Naive B cell (primary cell): ENCODE results near the gene ATOSA. TPM values are rescaled to one million over a fixed set of nuclear protein-coding genes. Genes with fewer than 3 reads are reported as not detected.

ENCODE experiments used
- ATAC-seq, 2 donors: fragments of 150-1000 bp; cut with Tn5 transposase; 2 replicates each; pipeline ENCODE4 v1.10.0; 2021; ENCODE audit warnings: low read depth in 2 of 2, mild to moderate bottlenecking in 2 of 2, moderate library complexity in 2 of 2
- DNase-seq: peaks from one replicate; pipeline ENCODE4 v3.0.0; 2022
- H3K27ac Mint-ChIP-seq, 6 donors: one replicate each; pipeline ENCODE4 v1.8.0; 2020 to 2022; ENCODE audit warnings: mild to moderate bottlenecking in 6 of 6, mixed read lengths in 6 of 6, moderate library complexity in 5 of 6, inconsistent platforms in 2 of 6
- H3K27me3 Mint-ChIP-seq, 3 donors: one replicate each; pipeline ENCODE4 v1.8.0; 2021 to 2022; ENCODE audit warnings: mixed read lengths in 3 of 3, mild to moderate bottlenecking in 1 of 3
- H3K36me3 Mint-ChIP-seq, 2 donors: one replicate each; pipeline ENCODE4 v1.8.0; 2020 to 2022; ENCODE audit warnings: mixed read lengths in 2 of 2, inconsistent platforms in 1 of 2, mild to moderate bottlenecking in 1 of 2
- H3K4me1 Mint-ChIP-seq, 3 donors: one replicate each; pipeline ENCODE4 v1.8.0; 2020 to 2022; ENCODE audit warnings: mixed read lengths in 3 of 3, inconsistent platforms in 1 of 3, mild to moderate bottlenecking in 1 of 3, moderate library complexity in 1 of 3
- H3K4me3 Mint-ChIP-seq, 8 donors: one replicate each; pipeline ENCODE4 v1.8.0; 2020 to 2022; ENCODE audit warnings: mild to moderate bottlenecking in 8 of 8, mixed read lengths in 8 of 8, moderate library complexity in 8 of 8, inconsistent platforms in 2 of 8
- H3K9me3 Mint-ChIP-seq, 7 donors: one replicate each; pipeline ENCODE4 v1.8.0; 2020 to 2022; ENCODE audit warnings: mixed read lengths in 7 of 7, mild to moderate bottlenecking in 5 of 7, inconsistent platforms in 2 of 7, moderate library complexity in 1 of 7
- polyA plus RNA-seq, 6 donors: library from polyadenylated mRNA; unstranded; fragments of 300-500 nt; fragmentation: Illumina TruSeq; gene quantifications; one replicate each; pipeline ENCODE4 v1.2.3, GENCODE V29; 2021; ENCODE audit warnings: low read depth in 6 of 6

ATOSA gene
- 10 to 100 TPM; 15.7 to 38.0 (median 28.4) TPM for polyA plus RNA-seq

DNA sequence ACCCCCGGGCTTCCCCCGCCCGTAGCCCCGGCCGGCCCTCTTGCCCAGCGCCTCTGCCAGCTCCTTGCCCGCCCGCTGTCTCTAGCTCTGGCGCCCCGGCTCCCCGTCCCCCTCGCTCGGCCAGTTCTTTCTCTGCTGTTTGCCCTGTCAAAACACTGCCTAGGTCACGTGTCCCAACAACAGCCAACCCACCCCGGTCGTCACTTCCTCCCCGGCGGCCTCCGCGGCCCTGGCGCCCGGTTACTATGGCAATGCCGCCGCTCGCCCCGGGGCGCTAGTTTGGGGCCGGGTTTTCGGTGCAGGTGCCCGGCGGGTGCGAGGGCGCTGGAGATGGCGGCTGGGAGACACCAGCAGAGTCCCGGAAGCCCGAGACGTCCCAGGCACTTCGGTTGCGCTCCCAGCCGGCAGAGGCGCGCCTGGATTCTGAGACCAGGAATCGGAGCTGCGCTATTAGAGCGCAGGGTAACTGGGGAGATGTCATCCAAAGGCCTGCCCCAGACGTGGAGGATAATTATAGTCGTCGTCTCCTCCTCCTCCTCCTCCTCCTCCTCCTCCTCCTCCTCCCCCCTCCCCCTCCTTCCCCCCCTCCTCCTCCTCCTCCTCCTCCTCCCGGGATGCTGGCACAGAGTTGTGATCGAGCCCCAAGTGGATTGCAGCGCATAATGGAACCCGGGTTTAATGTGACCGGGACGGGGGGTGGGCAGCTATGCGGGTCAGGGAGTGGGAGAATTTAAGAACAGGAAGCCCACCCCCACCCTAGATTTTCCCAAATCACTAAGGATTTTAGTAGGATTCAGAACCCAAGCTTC is at the start of gene ATOSA:
Gene ATOSA, minus strand, starts transcription at position 157 of the 809 bp plus-strand sequence. CDS start 1,367 bp downstream, outside the sequence.
- peaks cover 50 to 68% (median 53%) of the 10 kb centered on the region in 3 donors for H3K4me1 Mint-ChIP-seq
- no peaks in the 10 kb centered on the region for H3K9me3 Mint-ChIP-seq
- peak within 1 kb of the TSS; percentile 95 to 100 (median 98) for H3K4me3 Mint-ChIP-seq
- peak within 1 kb of the TSS; percentile 99 to 100 (median 99) for H3K27ac Mint-ChIP-seq
- peaks cover 0 to 8% of the 10 kb centered on the region in 2 donors for H3K36me3 Mint-ChIP-seq
- peak; percentile 71 to 77 for ATAC-seq
- peak; percentile 94 for DNase-seq
- no peaks in the 10 kb centered on the region for H3K27me3 Mint-ChIP-seq

GRCh38 chr15:52728899-52729298 is 49.7 kb upstream of the ATOSA start:
- Mint-ChIP-seq H3K36me3 (no peaks in the 10 kb centered on the region), H3K4me3 (no peak overlapping the region), H3K27me3 (no peaks in the 10 kb centered on the region), H3K9me3 (no peaks in the 10 kb centered on the region), H3K27ac (peak overlapping the region in 2 of 6 donors; percentile 47 to 89), H3K4me1 (peaks cover 23 to 39% (median 35%) of the 10 kb centered on the region in 3 donors)
- ATAC-seq, result no peak
- no peak for DNase-seq

GRCh38 chr15:52727815-52728214 is 48.6 kb upstream of the ATOSA start:
- Mint-ChIP-seq H3K27me3 (no peaks in the 10 kb centered on the region), H3K4me1 (peaks cover 18 to 29% (median 24%) of the 10 kb centered on the region in 3 donors), H3K9me3 (no peaks in the 10 kb centered on the region), H3K27ac (peak overlapping the region in 3 of 6 donors; percentile 47 to 79 (median 65)), H3K4me3 (no peak overlapping the region), H3K36me3 (no peaks in the 10 kb centered on the region)
- ATAC-seq (no peak), DNase-seq (no peak)

GRCh38 chr15:52726195-52726594 is 47.0 kb upstream of the ATOSA start:
- peaks cover 18 to 22% (median 20%) of the 10 kb centered on the region in 3 donors for H3K4me1 Mint-ChIP-seq
- no peaks in the 10 kb centered on the region for H3K9me3 Mint-ChIP-seq
- H3K36me3 Mint-ChIP-seq, result no peaks in the 10 kb centered on the region
- no peak overlapping the region for H3K4me3 Mint-ChIP-seq
- DNase-seq, result no peak
- no peak for ATAC-seq
- no peaks in the 10 kb centered on the region for H3K27me3 Mint-ChIP-seq
- H3K27ac Mint-ChIP-seq, result no peak overlapping the region

DNA sequence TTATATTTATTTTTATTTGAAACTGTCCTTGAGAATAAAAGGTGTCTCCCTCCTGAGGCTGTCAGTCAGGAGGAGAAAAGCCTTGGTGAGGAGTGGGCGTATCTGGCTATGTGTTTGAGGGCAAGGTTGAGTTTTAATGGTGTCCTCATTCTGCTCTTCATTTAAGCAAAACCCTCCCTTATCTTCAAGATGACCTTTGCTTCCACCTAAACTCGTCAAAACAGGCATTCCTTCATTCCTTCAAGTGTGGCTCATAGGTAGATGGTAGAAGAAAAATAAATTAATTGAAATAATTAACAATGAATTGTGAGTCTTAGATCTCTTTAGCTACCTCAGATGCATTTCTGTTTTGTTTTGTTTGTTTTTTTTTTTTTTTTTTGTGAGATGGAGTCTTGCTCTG is 39.4 kb upstream of the ATOSA start:
- H3K9me3 Mint-ChIP-seq, result no peaks in the 10 kb centered on the region

GRCh38 chr15:52717924-52718323 is 38.7 kb upstream of the ATOSA start:
- Mint-ChIP-seq H3K4me1 (peaks cover 0 to 5% (median 0%) of the 10 kb centered on the region in 3 donors), H3K9me3 (no peaks in the 10 kb centered on the region), H3K27me3 (peaks cover 0 to 6% (median 0%) of the 10 kb centered on the region in 3 donors), H3K36me3 (no peaks in the 10 kb centered on the region), H3K4me3 (no peak overlapping the region), H3K27ac (peak overlapping the region in 2 of 6 donors; percentile 10 to 51)
- no peak for ATAC-seq
- no peak for DNase-seq

More for the DNA sequence above, 39.4 kb upstream of the ATOSA start:
- Mint-ChIP-seq H3K4me1 (peaks cover 0 to 5% (median 0%) of the 10 kb centered on the region in 3 donors), H3K27ac (no peak overlapping the region), H3K36me3 (no peaks in the 10 kb centered on the region), H3K27me3 (peaks cover 0 to 6% (median 0%) of the 10 kb centered on the region in 3 donors), H3K4me3 (no peak overlapping the region)
- ATAC-seq, result no peak
- DNase-seq, result no peak

DNA sequence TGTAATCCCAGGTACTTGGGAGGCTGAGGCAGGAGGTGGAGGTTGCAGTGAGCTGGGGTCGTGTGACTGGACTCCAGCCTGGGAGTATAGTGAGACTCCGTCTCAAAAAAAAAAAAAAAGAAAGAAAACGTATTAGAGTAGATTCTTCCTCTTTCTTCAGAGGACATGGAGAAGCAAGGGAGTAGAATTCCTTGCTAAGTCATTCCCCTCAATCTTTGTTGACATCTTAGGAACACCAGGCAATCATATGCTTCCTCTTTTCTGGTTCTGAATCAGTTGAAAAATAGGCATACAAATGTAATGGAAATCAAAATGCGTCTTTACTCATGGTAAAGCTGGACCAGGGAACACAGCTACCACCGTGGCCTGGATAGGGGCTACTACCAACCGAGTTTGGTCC is 38.3 kb upstream of the ATOSA start:
- Mint-ChIP-seq H3K27me3 (peaks cover 0 to 6% (median 0%) of the 10 kb centered on the region in 3 donors), H3K4me1 (peaks cover 0 to 5% (median 0%) of the 10 kb centered on the region in 3 donors), H3K9me3 (no peaks in the 10 kb centered on the region), H3K36me3 (no peaks in the 10 kb centered on the region), H3K27ac (peak overlapping the region in 1 of 6 donors; percentile 51), H3K4me3 (no peak overlapping the region)
- ATAC-seq (no peak), DNase-seq (no peak)

GRCh38 chr15:52716536-52716935 is 37.3 kb upstream of the ATOSA start:
- Mint-ChIP-seq H3K4me1 (peaks cover 0 to 10% (median 4%) of the 10 kb centered on the region in 3 donors), H3K27ac (no peak overlapping the region), H3K4me3 (no peak overlapping the region), H3K9me3 (no peaks in the 10 kb centered on the region), H3K36me3 (no peaks in the 10 kb centered on the region), H3K27me3 (peaks cover 0 to 6% (median 0%) of the 10 kb centered on the region in 3 donors)
- DNase-seq (no peak), ATAC-seq (no peak)

GRCh38 chr15:52715411-52715810 is 36.2 kb upstream of the ATOSA start:
- Mint-ChIP-seq H3K27ac (peak overlapping the region in 2 of 6 donors; percentile 67 to 74), H3K4me1 (peaks cover 4 to 14% (median 10%) of the 10 kb centered on the region in 3 donors), H3K9me3 (no peaks in the 10 kb centered on the region), H3K4me3 (no peak overlapping the region), H3K27me3 (peaks cover 0 to 6% (median 0%) of the 10 kb centered on the region in 3 donors), H3K36me3 (no peaks in the 10 kb centered on the region)
- DNase-seq (no peak), ATAC-seq (no peak)

GRCh38 chr15:52714968-52715367 is 35.8 kb upstream of the ATOSA start:
- H3K4me3 Mint-ChIP-seq, result no peak overlapping the region
- ATAC-seq (no peak), DNase-seq (no peak)
- no peaks in the 10 kb centered on the region for H3K9me3 Mint-ChIP-seq
- no peaks in the 10 kb centered on the region for H3K36me3 Mint-ChIP-seq
- H3K4me1 Mint-ChIP-seq, result peaks cover 9 to 18% (median 14%) of the 10 kb centered on the region in 3 donors
- peak overlapping the region in 3 of 6 donors; percentile 58 to 76 (median 74) for H3K27ac Mint-ChIP-seq
- peaks cover 0 to 6% (median 0%) of the 10 kb centered on the region in 3 donors for H3K27me3 Mint-ChIP-seq

- H3K9me3 Mint-ChIP-seq, result no peaks in the 10 kb centered on the region
- DNase-seq (no peak), ATAC-seq (no peak)
- no peaks in the 10 kb centered on the region for H3K36me3 Mint-ChIP-seq
- peaks cover 43 to 59% (median 51%) of the 10 kb centered on the region in 3 donors for H3K4me1 Mint-ChIP-seq
- peak overlapping the region; percentile 51 to 98 (median 90) for H3K27ac Mint-ChIP-seq
- no peaks in the 10 kb centered on the region for H3K27me3 Mint-ChIP-seq
- H3K4me3 Mint-ChIP-seq, result peak overlapping the region in 4 of 8 donors; percentile 83 to 92 (median 88)
Measured at GRCh38 chr15:52710708-52711389, 31.7 kb upstream of the ATOSA start.

GRCh38 chr15:52710050-52710707 is 31.0 kb upstream of the ATOSA start:
- Mint-ChIP-seq H3K27me3 (no peaks in the 10 kb centered on the region), H3K4me3 (peak overlapping the region; percentile 3 to 96 (median 90)), H3K9me3 (no peaks in the 10 kb centered on the region), H3K36me3 (no peaks in the 10 kb centered on the region), H3K4me1 (peaks cover 43 to 58% (median 51%) of the 10 kb centered on the region in 3 donors), H3K27ac (peak overlapping the region; percentile 51 to 98 (median 90))
- DNase-seq, result peak; percentile 34
- peak; percentile 74 to 76 for ATAC-seq
